Measurements from ENCODE around the gene WT1.

- no peak for TF ChIP-seq CTCF (IDR thresholded peaks at IDR 0.05; ENCODE audit: low read depth, low read length, missing input control)
- TF ChIP-seq GABPA (IDR thresholded peaks at IDR 0.05 in 1 of 2, conservative IDR thresholded peaks at IDR 0.05 in 1 of 2) = no peak
- no peak for TF ChIP-seq ZBTB33 (IDR thresholded peaks at IDR 0.05)
Observed at GRCh38 chr11:32435152-32435480, 223 bp downstream of the WT1 start.

Data from liver (tissue), 3 donors.